Small intestine (tissue), 7 donors: ENCODE data around the gene MEGF8. TPM values are rescaled to one million over a fixed set of nuclear protein-coding genes. Genes with fewer than 3 reads are reported as not detected.
A peak's percentile ranks its signal among the peaks of the same experiment; 100 is the strongest.

Source experiments
- DNase-seq, 2 donors: peaks; one replicate each; pipeline versions ENCODE4 v3.0.0 to v3.0.0-alpha.2; 2013
- FAIRE-seq: peaks from 2 replicates; lab custom pipeline; 2012; peaks lifted over from hg19 to GRCh38; lab: Jason Lieb, UNC
- H3K27ac ChIP-seq, 3 donors: one replicate each; pipeline ENCODE4 v1.5.1; 2013; ENCODE audit warnings: low read length in 2 of 3, mild to moderate bottlenecking in 2 of 3, control low read depth in 1 of 3, inconsistent platforms in 1 of 3, low read depth in 1 of 3, moderate library complexity in 1 of 3
- H3K27me3 ChIP-seq, 3 donors: one replicate each; pipeline ENCODE4 v1.6.1; 2013; ENCODE audit warnings: low read length in 3 of 3, inconsistent platforms in 1 of 3; ENCODE audit not compliant: control insufficient read depth in 3 of 3, insufficient read depth in 3 of 3
- H3K36me3 ChIP-seq, 3 donors: one replicate each; pipeline ENCODE4 v1.6.1; 2013; ENCODE audit warnings: low read length in 3 of 3, inconsistent platforms in 1 of 3, low read depth in 1 of 3, mild to moderate bottlenecking in 1 of 3, moderate library complexity in 1 of 3; ENCODE audit not compliant: control insufficient read depth in 3 of 3, insufficient read depth in 2 of 3
- H3K4me1 ChIP-seq, 3 donors: one replicate each; pipeline ENCODE4 v1.6.1; 2013; ENCODE audit warnings: low read length in 2 of 3, inconsistent platforms in 1 of 3, low read depth in 1 of 3, mild to moderate bottlenecking in 1 of 3, moderate library complexity in 1 of 3; ENCODE audit not compliant: control insufficient read depth in 3 of 3, insufficient read depth in 2 of 3
- H3K4me3 ChIP-seq, 3 donors: one replicate each; pipeline ENCODE4 v1.5.1; 2013; ENCODE audit warnings: low read length in 3 of 3, control low read depth in 1 of 3, inconsistent platforms in 1 of 3, low read depth in 1 of 3, mild to moderate bottlenecking in 1 of 3, moderate library complexity in 1 of 3
- H3K9me3 ChIP-seq, 2 donors: one replicate each; pipeline ENCODE4 v1.6.1; 2013; ENCODE audit warnings: low read depth in 1 of 2, low read length in 1 of 2; ENCODE audit not compliant: control insufficient read depth in 2 of 2, insufficient read depth in 1 of 2
- WGBS, 3 donors: extraction: QIAGEN DNeasy Blood & Tissue Kit; methylation state at CpG; one replicate each; pipeline ENCODE4 v1.1.7; 2013; 5-methylcytosine and 5-hydroxymethylcytosine counted together
- polyA plus RNA-seq, 4 donors: library from polyadenylated mRNA; stranded (reverse) in 3 of 4; unstranded in 1 of 4; fragments of 200-250 nt in 3 of 4; fragments of 120-200 nt in 1 of 4; gene quantifications; one replicate each; pipeline versions ENCODE4 v1.2.1 to v1.2.3, GENCODE V29; 2013
- donor health status: healthy with polysubstance abuse.
- donor health status: control.
- donor health status: control.
- donor health status: Bipolar disorder and iron deficiency.
- donor health status: healthy.

MEGF8 gene
- polyA plus RNA-seq, 4 donors, result 2.4 to 26.7 (median 6.9) TPM

DNA sequence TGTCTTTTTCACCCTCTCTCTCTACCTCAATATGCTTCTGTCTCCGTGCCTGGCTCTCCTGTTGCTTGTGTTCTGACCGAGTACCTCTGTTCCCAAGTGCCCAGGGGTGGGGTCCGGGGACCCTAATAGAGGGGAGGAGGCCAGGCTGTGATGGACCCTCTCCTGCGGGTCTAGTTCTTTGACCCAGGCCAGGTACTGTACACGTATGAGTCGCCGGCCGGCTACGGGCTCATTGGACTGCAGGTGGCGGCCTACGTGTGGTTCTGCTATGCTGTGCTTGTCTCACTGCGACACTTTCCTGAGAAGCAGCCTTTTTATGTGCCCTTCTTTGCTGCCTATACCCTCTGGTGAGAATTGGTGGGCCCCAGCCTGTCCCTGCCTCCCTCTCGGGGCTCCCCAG lies 7.9 kb upstream of the MEGF8 start:
- DNase-seq (no peak), FAIRE-seq (no peak)
- H3K4me3 ChIP-seq, result no peak overlapping the region
- H3K4me1 ChIP-seq, result peaks cover 0 to 5% (median 0%) of the 10 kb centered on the region in 3 donors
- no peak overlapping the region for H3K27ac ChIP-seq
- no peaks in the 10 kb centered on the region for H3K36me3 ChIP-seq
- 63 to 82% (median 79%) methylated on average over 13 of the region's 13 CpGs for WGBS, 3 donors
- peaks cover 0 to 46% (median 0%) of the 10 kb centered on the region in 3 donors for H3K27me3 ChIP-seq
- no peaks in the 10 kb centered on the region for H3K9me3 ChIP-seq

DNA sequence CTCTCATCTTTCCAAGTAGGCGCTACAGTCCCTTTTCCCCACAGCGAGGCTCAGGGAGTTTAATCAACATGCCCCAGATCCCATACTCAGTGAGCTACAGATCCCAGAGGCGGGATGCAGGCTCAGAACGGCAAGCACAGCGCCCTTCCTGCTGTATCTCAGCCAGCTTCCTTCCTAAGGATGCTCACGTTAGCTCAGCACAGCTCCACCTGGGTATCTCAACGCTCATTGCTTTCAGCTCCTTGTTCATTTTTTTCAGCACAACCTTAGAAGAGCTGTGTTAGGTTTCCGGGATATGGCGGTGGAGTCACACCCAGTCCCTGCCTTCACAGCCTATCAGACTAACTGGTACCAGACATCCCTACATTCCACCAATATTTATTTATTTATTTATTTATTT lies 3.1 kb upstream of the MEGF8 start:
- WGBS, 3 donors, result 59 to 68% (median 65%) methylated on average over 9 of the region's 9 CpGs
- FAIRE-seq, result no peak
- H3K36me3 ChIP-seq, result no peaks in the 10 kb centered on the region

DNA sequence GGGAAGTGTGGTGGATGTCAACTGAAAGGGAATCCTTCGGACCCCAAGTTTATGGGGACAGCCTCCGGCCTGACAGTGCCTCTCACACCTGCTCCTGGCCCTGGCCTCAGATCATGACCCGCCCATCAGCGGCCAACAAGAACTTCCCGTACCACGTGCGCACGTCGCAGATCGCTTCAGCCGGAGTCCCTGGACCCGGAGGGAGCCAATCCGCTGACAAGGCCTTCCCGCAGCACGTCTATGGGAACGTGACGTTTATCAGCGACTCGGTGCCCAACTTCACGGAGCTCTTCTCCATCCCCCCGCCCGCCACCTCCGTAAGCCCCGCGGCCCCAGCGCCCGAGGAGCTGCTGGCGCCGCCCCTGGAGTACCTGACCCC lies 2.0 kb upstream of the MEGF8 start:
- Histone ChIP-seq H3K4me1 (peaks cover 0 to 21% (median 4%) of the 10 kb centered on the region in 3 donors), H3K9me3 (no peaks in the 10 kb centered on the region), H3K27ac (no peak overlapping the region), H3K27me3 (peaks cover 5 to 34% (median 6%) of the 10 kb centered on the region in 3 donors), H3K36me3 (no peaks in the 10 kb centered on the region), H3K4me3 (no peak overlapping the region)
- FAIRE-seq (no peak), DNase-seq (peak; percentile 25 to 48)
- WGBS, 3 donors, result 5 to 22% (median 18%) methylated on average over 25 to 29 of the region's 29 CpGs

More for the DNA sequence above, 3.1 kb upstream of the MEGF8 start:
- no peak overlapping the region for H3K4me3 ChIP-seq
- H3K27ac ChIP-seq, result no peak overlapping the region
- no peaks in the 10 kb centered on the region for H3K9me3 ChIP-seq
- peaks cover 0 to 12% (median 4%) of the 10 kb centered on the region in 3 donors for H3K4me1 ChIP-seq
- no peak for DNase-seq
- peaks cover 5 to 34% (median 6%) of the 10 kb centered on the region in 3 donors for H3K27me3 ChIP-seq

DNA sequence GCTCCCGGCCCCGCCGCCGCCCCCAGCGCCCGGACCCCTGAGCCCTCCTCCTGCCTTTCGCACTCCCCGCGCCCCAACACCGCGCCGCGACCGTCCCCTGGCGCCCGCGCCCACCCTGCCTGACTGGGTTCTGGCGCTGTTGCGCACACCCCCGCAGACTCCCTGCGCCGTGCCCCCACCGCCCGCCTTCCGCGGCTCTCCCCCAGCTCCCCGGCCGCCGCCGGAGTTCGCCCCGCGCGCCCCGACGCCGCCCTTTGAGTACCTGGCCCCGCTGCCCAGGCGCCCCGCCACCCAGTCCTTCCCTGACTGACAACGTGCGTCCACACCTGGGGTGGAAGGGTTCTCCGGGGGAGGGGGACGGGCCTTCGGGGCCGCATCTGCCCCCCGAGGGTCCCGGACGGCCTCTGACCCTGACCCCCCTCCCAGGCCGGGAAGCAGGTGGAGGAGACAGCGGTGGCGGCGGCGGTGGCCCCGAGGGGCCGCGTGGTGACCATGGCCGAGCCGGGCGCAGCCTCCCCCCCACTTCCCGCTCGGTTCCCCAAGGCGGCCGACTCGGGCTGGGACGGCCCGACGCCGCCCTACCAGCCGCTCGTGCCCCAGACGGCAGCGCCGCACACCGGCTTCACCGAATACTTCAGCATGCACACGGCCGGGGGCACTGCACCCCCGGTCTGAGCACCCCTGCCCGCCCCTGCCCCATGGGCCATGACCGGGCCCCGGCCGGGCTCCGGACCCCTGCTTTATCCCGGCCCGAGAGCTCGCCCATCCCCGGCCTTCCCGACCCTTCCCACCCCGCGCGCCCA lies 1.4 kb upstream of the MEGF8 start:
- Histone ChIP-seq H3K4me1 (peaks cover 0 to 22% (median 4%) of the 10 kb centered on the region in 3 donors), H3K9me3 (no peaks in the 10 kb centered on the region), H3K27me3 (peaks cover 5 to 34% (median 6%) of the 10 kb centered on the region in 3 donors), H3K4me3 (peak overlapping the region in 1 of 3 donors; percentile 38), H3K36me3 (peaks cover 0 to 2% (median 0%) of the 10 kb centered on the region in 3 donors), H3K27ac (no peak overlapping the region)
- WGBS, 3 donors, result 2 to 8% (median 3%) methylated on average over 34 to 92 of the region's 92 CpGs
- FAIRE-seq (no peak), DNase-seq (peak in 1 of 2 donors; percentile 47)

DNA sequence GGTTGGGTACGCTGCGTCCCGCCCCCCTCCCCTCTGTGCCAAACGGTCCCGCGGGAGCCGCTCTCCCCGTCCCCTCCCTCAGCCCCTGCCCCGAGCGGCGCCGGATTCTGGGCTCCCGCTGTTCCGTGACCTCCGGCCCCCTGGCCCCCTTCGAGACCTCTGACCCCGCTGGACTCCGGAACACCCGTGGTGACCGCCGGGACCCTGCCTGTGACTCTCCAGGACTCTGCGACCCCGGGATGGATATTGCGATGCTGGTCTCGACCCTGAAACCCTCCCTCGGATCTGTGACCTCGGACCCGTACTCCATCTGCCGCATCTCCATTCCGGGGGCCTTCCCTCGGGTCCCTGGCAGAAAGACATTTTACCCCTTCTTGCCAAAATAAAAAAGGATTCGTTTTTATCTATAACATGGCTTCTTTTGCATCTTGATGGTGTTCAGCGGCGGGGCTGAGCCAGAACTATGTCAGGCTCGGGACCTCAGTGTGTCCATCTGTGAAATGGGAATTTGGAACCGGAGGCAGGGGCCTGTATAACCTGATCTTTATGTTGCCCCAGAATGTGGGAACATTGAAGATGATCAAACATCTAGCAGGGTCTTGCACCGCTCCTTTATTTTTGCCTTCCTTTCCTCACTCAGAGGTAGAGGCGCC lies 654 bp upstream of the MEGF8 start:
- FAIRE-seq (no peak), DNase-seq (no peak)
- peaks cover 0 to 3% (median 0%) of the 10 kb centered on the region in 3 donors for H3K36me3 ChIP-seq
- H3K4me1 ChIP-seq, result peaks cover 0 to 22% (median 4%) of the 10 kb centered on the region in 3 donors
- H3K27ac ChIP-seq, result no peak overlapping the region
- peaks cover 5 to 34% (median 6%) of the 10 kb centered on the region in 3 donors for H3K27me3 ChIP-seq
- H3K9me3 ChIP-seq, result no peaks in the 10 kb centered on the region
- H3K4me3 ChIP-seq, result peak overlapping the region in 2 of 3 donors; percentile 38 to 99
- 2 to 4% (median 3%) methylated on average over 31 to 38 of the region's 38 CpGs for WGBS, 3 donors

DNA sequence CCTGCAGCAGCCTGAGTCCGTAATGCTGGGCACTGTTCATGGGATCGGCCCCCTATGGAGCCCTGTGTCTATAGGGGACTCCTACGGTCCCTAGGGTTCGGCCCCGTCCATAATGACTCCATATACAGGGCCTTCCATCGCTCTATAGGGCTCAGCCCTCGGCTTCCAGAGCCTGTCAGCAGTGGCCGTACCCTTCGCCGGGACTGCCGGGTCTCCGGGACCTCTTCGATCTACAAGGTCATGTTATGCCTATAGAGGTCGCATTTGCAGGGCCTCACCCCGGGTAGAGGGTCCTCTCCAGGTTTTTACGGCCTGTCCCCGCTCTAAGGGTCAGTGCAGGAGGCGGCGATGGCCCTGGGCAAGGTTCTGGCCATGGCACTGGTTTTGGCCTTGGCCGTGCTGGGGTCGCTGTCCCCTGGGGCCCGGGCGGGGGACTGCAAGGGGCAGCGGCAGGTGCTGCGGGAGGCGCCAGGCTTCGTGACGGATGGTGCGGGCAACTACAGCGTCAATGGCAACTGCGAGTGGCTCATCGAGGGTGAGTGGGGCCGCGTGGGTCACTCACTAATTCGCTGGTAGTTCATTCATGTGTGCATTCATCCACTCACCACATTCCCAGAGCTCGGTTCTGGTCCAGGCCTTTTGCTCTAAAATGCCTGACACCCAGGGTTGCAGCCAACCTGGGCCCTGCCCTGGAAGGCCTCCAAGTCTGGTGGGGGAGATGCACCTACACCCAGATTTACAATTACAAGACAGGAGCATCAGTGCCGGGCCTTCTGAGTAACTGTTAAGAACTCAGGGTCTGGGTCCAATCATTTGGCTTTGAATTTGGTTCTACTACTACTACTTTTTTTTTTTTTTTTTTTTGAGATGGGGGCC lies 699 bp downstream of the MEGF8 start:
- H3K4me3 ChIP-seq, result peak overlapping the region; percentile 80 to 99 (median 87)
- WGBS, 3 donors, result 2 to 6% (median 6%) methylated on average over 37 of the region's 37 CpGs
- H3K4me1 ChIP-seq, result peaks cover 0 to 22% (median 4%) of the 10 kb centered on the region in 3 donors
- FAIRE-seq (no peak), DNase-seq (peak in 1 of 2 donors; percentile 57)
- H3K9me3 ChIP-seq, result no peaks in the 10 kb centered on the region
- H3K27ac ChIP-seq, result peak overlapping the region; percentile 3 to 83 (median 47)
- peaks cover 5 to 30% (median 6%) of the 10 kb centered on the region in 3 donors for H3K27me3 ChIP-seq
- H3K36me3 ChIP-seq, result peaks cover 0 to 4% (median 0%) of the 10 kb centered on the region in 3 donors

DNA sequence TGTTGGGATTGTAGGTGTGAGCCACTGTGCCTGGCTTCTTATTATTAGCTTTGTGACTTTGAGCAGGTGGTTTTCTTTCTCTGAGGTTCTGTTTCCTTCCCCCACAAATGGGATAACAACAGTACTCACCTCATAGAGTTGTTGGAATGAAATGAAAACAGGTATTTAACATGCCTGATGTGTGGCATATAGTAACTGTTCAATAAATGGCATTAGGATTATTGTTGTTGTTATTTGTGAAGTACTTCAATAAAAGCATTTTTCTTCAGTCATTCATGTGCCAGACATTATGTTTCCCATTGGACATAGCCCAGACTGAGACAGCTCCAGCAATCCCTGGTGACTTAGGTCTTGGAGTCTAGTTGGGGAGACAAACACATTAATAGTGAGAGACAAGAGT lies 1.5 kb downstream of the MEGF8 start:
- H3K4me1 ChIP-seq, result peaks cover 0 to 22% (median 4%) of the 10 kb centered on the region in 3 donors
- no peak overlapping the region for H3K4me3 ChIP-seq
- peaks cover 5 to 26% (median 6%) of the 10 kb centered on the region in 3 donors for H3K27me3 ChIP-seq
- FAIRE-seq (no peak), DNase-seq (no peak)
- H3K27ac ChIP-seq, result no peak overlapping the region
- no peaks in the 10 kb centered on the region for H3K9me3 ChIP-seq
- peaks cover 0 to 6% (median 0%) of the 10 kb centered on the region in 3 donors for H3K36me3 ChIP-seq

DNA sequence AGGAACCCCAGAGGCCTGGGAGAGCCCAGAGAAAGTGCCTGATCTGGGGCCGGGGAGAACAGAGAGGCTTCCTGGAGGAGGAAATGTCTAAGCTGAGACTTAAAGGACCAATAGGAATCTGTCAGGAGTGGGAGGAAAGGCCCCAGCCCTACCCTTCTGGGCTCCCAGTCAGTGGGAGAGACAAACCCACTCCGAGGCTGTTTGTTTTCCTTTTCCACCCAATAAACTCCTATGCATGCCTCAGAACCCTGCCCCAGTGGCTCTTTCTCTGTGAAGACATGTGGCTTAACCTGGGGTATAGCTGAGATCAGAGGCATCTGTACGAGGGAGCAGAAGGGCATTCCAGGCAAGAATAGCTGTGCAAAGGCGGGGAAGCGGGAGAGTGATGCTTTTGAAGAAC lies 1.9 kb downstream of the MEGF8 start:
- DNase-seq, result no peak
- no peak for FAIRE-seq
- peaks cover 5 to 22% (median 6%) of the 10 kb centered on the region in 3 donors for H3K27me3 ChIP-seq
- 79 to 85% (median 84%) methylated on average over 5 of the region's 5 CpGs for WGBS, 3 donors
- no peak overlapping the region for H3K27ac ChIP-seq
- H3K4me1 ChIP-seq, result peaks cover 0 to 22% (median 4%) of the 10 kb centered on the region in 3 donors
- H3K9me3 ChIP-seq, result no peaks in the 10 kb centered on the region
- no peak overlapping the region for H3K4me3 ChIP-seq
- peaks cover 0 to 6% (median 0%) of the 10 kb centered on the region in 3 donors for H3K36me3 ChIP-seq
